Panc1 (cell line): ENCODE results near the gene MFGE8. TPM values are rescaled to one million over a fixed set of nuclear protein-coding genes. Genes with fewer than 3 reads are reported as not detected.

Experiments
- ATAC-seq: fragments of 200-7000 bp; cut with Tn5 transposase; 2 replicates; pipeline ENCODE4 v1.9.1; 2020; ENCODE audit warnings: mild to moderate bottlenecking, moderate library complexity
- BruUV-seq: library from RNA; stranded (reverse); fragments of 400-500 nt; replicated peaks from 2 replicates; lab custom pipeline; 2021; lab: Mats Ljungman, UMichigan
- CTCF ChIA-PET: fragments of 300-600 bp; sonication (Branson Sonifier 250); formaldehyde crosslinking; loops from one replicate; lab custom pipeline; 2022; ENCODE audit warnings: antibody characterized with exemption; lab: Charles Lee
- POLR2A ChIA-PET: fragments of 300-600 bp; sonication (Branson Sonifier 250); formaldehyde crosslinking; loops from one replicate; lab custom pipeline; 2022; ENCODE audit warnings: antibody characterized with exemption; lab: Charles Lee
- DNase-seq: peaks from one replicate; pipeline ENCODE4 v3.0.0-alpha.2; 2010; ENCODE audit warnings: low read depth, low spot score
- H3K27ac ChIP-seq: 2 replicates; pipeline ENCODE4 v1.5.1; 2011; ENCODE audit warnings: mild to moderate bottlenecking, low read length, inconsistent platforms
- H3K27me3 ChIP-seq: fragments of 200-500 bp; sonication (Bioruptor generic); 2 replicates; pipeline ENCODE4 v1.6.0; 2014; ENCODE audit warnings: low read length, inconsistent platforms; ENCODE audit not compliant: control insufficient read depth, insufficient read depth
- H3K36me3 ChIP-seq: fragments of 200-500 bp; sonication (Bioruptor generic); 2 replicates; pipeline ENCODE4 v1.5.1; 2014; ENCODE audit warnings: inconsistent platforms, mild to moderate bottlenecking, low read length, moderate library complexity; ENCODE audit not compliant: control insufficient read depth, insufficient read depth
- H3K4me1 ChIP-seq: 2 replicates; pipeline ENCODE4 v1.5.1; 2011; ENCODE audit warnings: inconsistent platforms, mild to moderate bottlenecking, low read length, moderate library complexity; ENCODE audit not compliant: control insufficient read depth, insufficient read depth
- H3K4me3 ChIP-seq, 2 experiments: 2 replicates each; pipeline ENCODE4 v1.5.1; 2011 to 2012; ENCODE audit warnings: low read depth in 2 of 2, low read length in 2 of 2, mild to moderate bottlenecking in 2 of 2, inconsistent platforms in 1 of 2, moderate library complexity in 1 of 2
- H3K9me3 ChIP-seq: fragments of 200-500 bp; sonication (Bioruptor generic); 2 replicates; pipeline ENCODE4 v1.5.1; 2014; ENCODE audit warnings: low read depth, mild to moderate bottlenecking, inconsistent platforms, low read length, moderate library complexity; ENCODE audit not compliant: control insufficient read depth, insufficient read depth
- CTCF ChIP-seq: fragments of 450-650 bp; IDR thresholded peaks from 2 replicates; pipeline ENCODE4 v1.5.1; 2017; ENCODE audit warnings: mild to moderate bottlenecking
- POLR2AphosphoS5 ChIP-seq: IDR thresholded peaks from 2 replicates; pipeline ENCODE4 v1.6.1; 2012; ENCODE audit warnings: mild to moderate bottlenecking, low read depth, low read length, moderate library complexity
- SIN3A ChIP-seq: IDR thresholded peaks from 2 replicates; pipeline ENCODE4 v1.6.1; 2012; ENCODE audit warnings: low read depth, mild to moderate bottlenecking, low read length, moderate library complexity, borderline replicate concordance; ENCODE audit not compliant: insufficient read depth
- TCF7L2 ChIP-seq: IDR thresholded peaks from 2 replicates; pipeline ENCODE4 v1.6.1; 2011; ENCODE audit warnings: mild to moderate bottlenecking, low read depth, low read length, inconsistent platforms
- in situ Hi-C: cut with HindIII; loops from 2 replicates; pipeline ENCODE4 v1.10.0; 2016; ENCODE audit warnings: low sequenced_read_pairs, low pct_unique_long_range_greater_than_20kb
- intact Hi-C: fragments of 100-400 bp; cut with micrococcal nuclease; formaldehyde crosslinking; loops from one replicate; pipeline ENCODE4 v1.10.0; 2022; ENCODE audit not compliant: unreplicated experiment
- total RNA-seq: library from RNA; stranded (reverse); gene quantifications from one replicate; pipeline ENCODE4 v1.2.1, GENCODE V29; 2021; ENCODE audit not compliant: unreplicated experiment
- TF ChIP-seq, protein P1 (sequence below), 2 experiments: IDR thresholded peaks; 2 replicates each; pipeline ENCODE4 v1.6.1; 2011 to 2012; ENCODE audit warnings: low read depth in 2 of 2, control low read depth in 1 of 2, low read length in 1 of 2, mild to moderate bottlenecking in 1 of 2, moderate library complexity in 1 of 2; ENCODE audit not compliant: insufficient read depth in 1 of 2

The MFGE8 gene
- total RNA-seq, 1 experiment from 2014 or later, result 1,799 TPM

- in situ Hi-C loops, result no loop called here
- ChIA-PET POLR2A (no interaction called here), CTCF (no interaction called here)
- Histone ChIP-seq H3K27me3 (no peaks in the 10 kb centered on the region), H3K27ac (no peak overlapping the region), H3K36me3 (peaks cover 4% of the 10 kb centered on the region), H3K9me3 (no peaks in the 10 kb centered on the region), H3K4me3 (no peak overlapping the region), H3K4me1 (peaks cover 1% of the 10 kb centered on the region; the same call in 1 of the 2 replicates)
- DNase-seq (no peak), ATAC-seq (no peak)
- BruUV-seq, result TSS peak; percentile 77
- no peak for TF ChIP-seq POLR2AphosphoS5
- TF ChIP-seq, protein P1, sequence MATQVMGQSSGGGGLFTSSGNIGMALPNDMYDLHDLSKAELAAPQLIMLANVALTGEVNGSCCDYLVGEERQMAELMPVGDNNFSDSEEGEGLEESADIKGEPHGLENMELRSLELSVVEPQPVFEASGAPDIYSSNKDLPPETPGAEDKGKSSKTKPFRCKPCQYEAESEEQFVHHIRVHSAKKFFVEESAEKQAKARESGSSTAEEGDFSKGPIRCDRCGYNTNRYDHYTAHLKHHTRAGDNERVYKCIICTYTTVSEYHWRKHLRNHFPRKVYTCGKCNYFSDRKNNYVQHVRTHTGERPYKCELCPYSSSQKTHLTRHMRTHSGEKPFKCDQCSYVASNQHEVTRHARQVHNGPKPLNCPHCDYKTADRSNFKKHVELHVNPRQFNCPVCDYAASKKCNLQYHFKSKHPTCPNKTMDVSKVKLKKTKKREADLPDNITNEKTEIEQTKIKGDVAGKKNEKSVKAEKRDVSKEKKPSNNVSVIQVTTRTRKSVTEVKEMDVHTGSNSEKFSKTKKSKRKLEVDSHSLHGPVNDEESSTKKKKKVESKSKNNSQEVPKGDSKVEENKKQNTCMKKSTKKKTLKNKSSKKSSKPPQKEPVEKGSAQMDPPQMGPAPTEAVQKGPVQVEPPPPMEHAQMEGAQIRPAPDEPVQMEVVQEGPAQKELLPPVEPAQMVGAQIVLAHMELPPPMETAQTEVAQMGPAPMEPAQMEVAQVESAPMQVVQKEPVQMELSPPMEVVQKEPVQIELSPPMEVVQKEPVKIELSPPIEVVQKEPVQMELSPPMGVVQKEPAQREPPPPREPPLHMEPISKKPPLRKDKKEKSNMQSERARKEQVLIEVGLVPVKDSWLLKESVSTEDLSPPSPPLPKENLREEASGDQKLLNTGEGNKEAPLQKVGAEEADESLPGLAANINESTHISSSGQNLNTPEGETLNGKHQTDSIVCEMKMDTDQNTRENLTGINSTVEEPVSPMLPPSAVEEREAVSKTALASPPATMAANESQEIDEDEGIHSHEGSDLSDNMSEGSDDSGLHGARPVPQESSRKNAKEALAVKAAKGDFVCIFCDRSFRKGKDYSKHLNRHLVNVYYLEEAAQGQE (IDR thresholded peaks at IDR 0.05; ENCODE audit: insufficient read depth in 1 of 2, low read depth in 2 of 2, low read length in 1 of 2), result no peak
- no peak for TF ChIP-seq SIN3A
- no peak for TF ChIP-seq TCF7L2
- no peak for TF ChIP-seq CTCF
- intact Hi-C loops, result loop anchor here (5.0 kb wide), 1 partner anchor 300 kb away; no protein-coding TSS in a partner anchor
Measured at GRCh38 chr15:88877415-88877814, 35.8 kb downstream of the MFGE8 start.

DNA sequence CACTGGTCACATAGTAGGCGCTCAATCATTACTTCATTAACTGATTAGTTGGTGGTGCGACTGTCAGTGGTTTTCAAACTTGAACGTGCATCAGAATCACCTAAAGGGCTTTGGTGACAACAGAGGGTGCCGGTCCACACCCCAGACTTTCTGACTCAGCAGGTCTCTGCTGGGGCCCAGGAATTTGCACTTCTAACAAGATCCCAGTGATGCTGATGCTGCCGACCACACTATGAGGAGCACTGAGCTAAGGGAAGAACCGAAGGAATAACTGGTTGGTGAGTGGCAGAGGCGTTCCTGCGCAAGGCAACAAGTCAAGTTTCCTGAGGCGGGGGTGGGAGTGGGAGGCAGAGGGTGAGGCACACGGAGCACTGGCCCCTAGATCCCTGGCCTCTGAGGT is 36.6 kb downstream of the MFGE8 start:
- CTCF ChIA-PET, result no interaction called here
- POLR2A ChIA-PET, result no interaction called here
- Histone ChIP-seq H3K4me3 (no peak overlapping the region), H3K4me1 (peaks cover 7% of the 10 kb centered on the region; the same call in 1 of the 2 replicates), H3K27ac (no peak overlapping the region), H3K36me3 (peaks cover 4% of the 10 kb centered on the region), H3K27me3 (no peaks in the 10 kb centered on the region), H3K9me3 (no peaks in the 10 kb centered on the region)
- no peak for TF ChIP-seq TCF7L2
- TF ChIP-seq, protein P1 (IDR thresholded peaks at IDR 0.05; ENCODE audit: insufficient read depth in 1 of 2, low read depth in 2 of 2, low read length in 1 of 2), result no peak
- no peak for TF ChIP-seq POLR2AphosphoS5
- no peak for TF ChIP-seq SIN3A
- TF ChIP-seq CTCF, result no peak
- ATAC-seq (no peak), DNase-seq (no peak)
- intact Hi-C loops, result loop anchor here (5.0 kb wide), 1 partner anchor 301 kb away; no protein-coding TSS in a partner anchor
- in situ Hi-C loops, result no loop called here
- BruUV-seq, result no TSS peak
